Measurements from ENCODE around the gene DHRSX.

Gene DHRSX

DNA sequence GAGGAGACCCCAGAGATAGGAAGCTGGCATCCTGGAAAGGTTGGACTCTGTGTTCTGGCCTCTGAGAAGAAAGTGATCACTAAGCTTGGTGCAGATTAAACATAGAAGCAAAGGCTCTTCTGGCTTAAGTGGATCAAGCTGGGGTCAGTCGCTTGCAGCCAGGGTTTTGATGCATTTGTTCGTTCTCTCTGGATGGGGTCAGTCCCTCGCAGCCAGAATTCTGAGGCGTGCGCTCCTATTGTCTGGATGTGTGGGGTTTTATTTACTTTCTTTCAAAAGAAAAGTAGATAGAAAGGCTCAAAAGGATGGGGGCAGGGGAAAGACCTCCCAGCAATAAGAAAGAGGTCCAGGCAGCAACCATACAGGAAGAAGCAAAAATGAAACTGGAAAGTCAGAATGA is 152.6 kb downstream of the DHRSX start:
- TF ChIP-seq, protein P1, sequence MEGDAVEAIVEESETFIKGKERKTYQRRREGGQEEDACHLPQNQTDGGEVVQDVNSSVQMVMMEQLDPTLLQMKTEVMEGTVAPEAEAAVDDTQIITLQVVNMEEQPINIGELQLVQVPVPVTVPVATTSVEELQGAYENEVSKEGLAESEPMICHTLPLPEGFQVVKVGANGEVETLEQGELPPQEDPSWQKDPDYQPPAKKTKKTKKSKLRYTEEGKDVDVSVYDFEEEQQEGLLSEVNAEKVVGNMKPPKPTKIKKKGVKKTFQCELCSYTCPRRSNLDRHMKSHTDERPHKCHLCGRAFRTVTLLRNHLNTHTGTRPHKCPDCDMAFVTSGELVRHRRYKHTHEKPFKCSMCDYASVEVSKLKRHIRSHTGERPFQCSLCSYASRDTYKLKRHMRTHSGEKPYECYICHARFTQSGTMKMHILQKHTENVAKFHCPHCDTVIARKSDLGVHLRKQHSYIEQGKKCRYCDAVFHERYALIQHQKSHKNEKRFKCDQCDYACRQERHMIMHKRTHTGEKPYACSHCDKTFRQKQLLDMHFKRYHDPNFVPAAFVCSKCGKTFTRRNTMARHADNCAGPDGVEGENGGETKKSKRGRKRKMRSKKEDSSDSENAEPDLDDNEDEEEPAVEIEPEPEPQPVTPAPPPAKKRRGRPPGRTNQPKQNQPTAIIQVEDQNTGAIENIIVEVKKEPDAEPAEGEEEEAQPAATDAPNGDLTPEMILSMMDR (IDR thresholded peaks at IDR 0.05; ENCODE audit: insufficient read depth, low read length, poor library complexity, severe bottlenecking): no peak
- Histone ChIP-seq H3K36me3 (ENCODE audit: control insufficient read depth, insufficient read depth, low read length) (no peaks in the 10 kb centered on the region), H3K4me3 (replicated peaks; ENCODE audit: low read depth, low read length) (no peak overlapping the region), H3K27me3 (replicated peaks; ENCODE audit: control insufficient read depth, insufficient read depth, low read length) (no peaks in the 10 kb centered on the region)
- no peak for DNase-seq (ENCODE audit: extremely low read depth, insufficient read length)

DNA sequence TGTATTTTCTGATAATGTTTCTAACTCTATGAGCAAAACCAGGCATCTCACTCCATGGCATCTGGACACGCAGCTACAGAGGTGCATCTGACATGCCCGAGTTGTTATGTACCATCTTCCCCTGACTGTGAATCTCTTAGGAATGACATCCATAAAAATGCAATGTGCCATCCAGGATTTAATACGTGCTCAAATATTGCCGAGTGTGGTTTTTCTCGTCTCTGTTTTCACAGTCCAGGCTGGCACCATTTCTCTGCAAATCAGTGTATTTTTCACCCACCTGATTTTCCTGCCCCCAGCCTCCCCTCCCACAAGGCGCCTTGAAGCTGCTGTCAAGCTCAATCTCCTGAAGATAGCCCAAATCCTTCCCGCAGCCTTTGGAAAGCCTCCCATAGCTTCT is 154.6 kb downstream of the DHRSX start:
- DNase-seq (ENCODE audit: extremely low read depth, insufficient read length): no peak
- TF ChIP-seq, protein P1 (IDR thresholded peaks at IDR 0.05; ENCODE audit: insufficient read depth, low read length, poor library complexity, severe bottlenecking): no peak
- H3K4me3 ChIP-seq (replicated peaks; ENCODE audit: low read depth, low read length): no peak overlapping the region
- H3K27me3 ChIP-seq (replicated peaks; ENCODE audit: control insufficient read depth, insufficient read depth, low read length): no peaks in the 10 kb centered on the region
- no peaks in the 10 kb centered on the region for H3K36me3 ChIP-seq (ENCODE audit: control insufficient read depth, insufficient read depth, low read length)

DNA sequence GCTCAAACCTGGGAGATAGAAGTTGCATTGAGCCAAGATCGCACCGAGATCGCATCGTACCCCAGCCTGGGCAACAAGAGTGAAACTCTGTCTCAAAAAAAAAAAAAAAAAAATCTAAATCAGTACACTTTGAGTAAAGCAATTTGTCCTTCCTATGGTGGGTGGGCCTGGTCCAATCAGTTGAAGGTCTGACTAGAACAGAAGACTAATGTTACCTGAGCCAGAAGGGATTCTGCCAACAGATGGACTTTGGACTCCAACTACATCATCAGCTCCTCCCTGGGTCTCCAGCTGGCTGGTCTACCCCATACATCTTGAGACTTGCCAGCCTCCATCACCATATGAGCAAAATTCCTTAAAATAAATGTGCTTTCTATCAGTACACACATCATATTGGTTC is 155.2 kb downstream of the DHRSX start:
- no peak for DNase-seq (ENCODE audit: extremely low read depth, insufficient read length)
- no peaks in the 10 kb centered on the region for H3K27me3 ChIP-seq (replicated peaks; ENCODE audit: control insufficient read depth, insufficient read depth, low read length)
- TF ChIP-seq, protein P1 (IDR thresholded peaks at IDR 0.05; ENCODE audit: insufficient read depth, low read length, poor library complexity, severe bottlenecking): no peak
- no peaks in the 10 kb centered on the region for H3K36me3 ChIP-seq (ENCODE audit: control insufficient read depth, insufficient read depth, low read length)
- H3K4me3 ChIP-seq (replicated peaks; ENCODE audit: low read depth, low read length): no peak overlapping the region

DNA sequence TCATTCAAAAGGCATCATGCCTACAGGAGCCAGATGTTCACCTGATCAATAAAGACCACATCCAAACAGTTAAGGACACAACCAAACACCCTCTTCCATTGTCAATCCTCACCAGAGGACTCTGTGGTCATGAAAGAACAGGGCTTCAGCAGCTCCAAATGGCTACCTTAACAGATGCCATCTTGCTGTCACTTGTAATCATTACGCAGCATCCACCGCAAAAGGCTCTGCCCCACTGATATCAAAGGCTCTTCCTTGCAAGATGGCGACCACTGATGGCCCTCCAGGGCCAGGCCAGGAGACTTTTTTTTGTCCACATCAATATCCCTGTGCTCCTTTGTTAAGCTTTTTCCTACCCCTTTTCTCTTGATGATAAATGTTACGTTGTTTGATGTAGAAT is 157.4 kb downstream of the DHRSX start:
- H3K36me3 ChIP-seq (ENCODE audit: control insufficient read depth, insufficient read depth, low read length): no peaks in the 10 kb centered on the region
- TF ChIP-seq, protein P1 (IDR thresholded peaks at IDR 0.05; ENCODE audit: insufficient read depth, low read length, poor library complexity, severe bottlenecking): no peak
- DNase-seq (ENCODE audit: extremely low read depth, insufficient read length): no peak
- H3K27me3 ChIP-seq (replicated peaks; ENCODE audit: control insufficient read depth, insufficient read depth, low read length): no peaks in the 10 kb centered on the region
- no peak overlapping the region for H3K4me3 ChIP-seq (replicated peaks; ENCODE audit: low read depth, low read length)

DNA sequence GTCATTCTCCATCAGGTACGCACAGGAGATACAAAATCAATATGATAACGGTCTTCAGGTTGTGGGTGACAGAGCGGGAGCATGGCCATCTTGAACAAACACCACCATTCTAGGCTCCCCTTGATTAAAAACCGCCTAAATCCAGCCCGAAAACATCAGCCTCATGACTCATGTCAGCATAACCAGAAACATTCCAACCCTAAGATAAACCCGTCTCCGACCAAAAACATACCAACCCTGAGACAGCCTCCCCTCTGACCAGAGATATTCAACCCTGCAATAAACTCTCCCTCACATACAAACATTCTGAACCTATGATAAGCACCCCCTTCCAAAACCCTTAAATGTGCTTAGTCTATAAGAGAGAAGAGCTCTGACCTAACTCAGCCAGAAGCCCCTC is 157.9 kb downstream of the DHRSX start:
- no peak overlapping the region for H3K4me3 ChIP-seq (replicated peaks; ENCODE audit: low read depth, low read length)
- TF ChIP-seq, protein P1 (IDR thresholded peaks at IDR 0.05; ENCODE audit: insufficient read depth, low read length, poor library complexity, severe bottlenecking): no peak
- no peak for DNase-seq (ENCODE audit: extremely low read depth, insufficient read length)
- no peaks in the 10 kb centered on the region for H3K27me3 ChIP-seq (replicated peaks; ENCODE audit: control insufficient read depth, insufficient read depth, low read length)
- H3K36me3 ChIP-seq (ENCODE audit: control insufficient read depth, insufficient read depth, low read length): no peaks in the 10 kb centered on the region

DNA sequence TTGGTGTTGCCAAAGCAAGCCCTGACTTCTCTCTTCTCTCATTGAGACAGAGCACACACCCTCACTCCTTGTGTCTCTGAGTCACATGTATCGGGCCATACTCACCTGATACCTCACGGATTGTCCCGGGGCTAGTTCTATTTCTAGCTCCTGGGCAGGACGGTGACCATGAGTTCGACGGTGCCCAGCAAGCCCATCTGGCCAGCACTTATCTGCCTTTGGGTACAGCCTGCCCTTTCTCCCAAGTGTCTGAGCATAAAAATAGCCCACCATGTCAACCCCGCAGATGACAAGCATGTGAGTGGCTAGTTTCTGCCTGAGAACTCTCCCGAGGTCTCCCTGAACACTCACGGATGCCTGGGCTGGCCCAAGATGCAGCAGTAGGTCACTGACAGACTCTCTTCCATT is 158.5 kb downstream of the DHRSX start:
- TF ChIP-seq, protein P1 (IDR thresholded peaks at IDR 0.05; ENCODE audit: insufficient read depth, low read length, poor library complexity, severe bottlenecking): no peak
- Histone ChIP-seq H3K4me3 (replicated peaks; ENCODE audit: low read depth, low read length) (no peak overlapping the region), H3K36me3 (ENCODE audit: control insufficient read depth, insufficient read depth, low read length) (no peaks in the 10 kb centered on the region), H3K27me3 (replicated peaks; ENCODE audit: control insufficient read depth, insufficient read depth, low read length) (no peaks in the 10 kb centered on the region)
- no peak for DNase-seq (ENCODE audit: extremely low read depth, insufficient read length)
